HEK293T (cell line): ENCODE results near the gene MSGN1.

Source experiments
- ARNT ChIP-seq: fragments of 450-650 bp; IDR thresholded peaks from 2 replicates; pipeline ENCODE4 v1.6.1; 2017; ENCODE audit warnings: mild to moderate bottlenecking
- BHLHE40 ChIP-seq: fragments of 450-650 bp; IDR thresholded peaks from 2 replicates; pipeline ENCODE4 v1.6.1; 2016; ENCODE audit warnings: mild to moderate bottlenecking, moderate library complexity, borderline replicate concordance
- CTBP1 ChIP-seq: fragments of 450-650 bp; IDR thresholded peaks from 2 replicates; pipeline ENCODE4 v1.6.1; 2016; ENCODE audit warnings: borderline replicate concordance
- ELF4 ChIP-seq: fragments of 450-650 bp; IDR thresholded peaks from 2 replicates; pipeline ENCODE4 v1.6.1; 2017; ENCODE audit warnings: antibody characterized with exemption
- FOXA1 ChIP-seq: fragments of 450-650 bp; IDR thresholded peaks from 2 replicates; pipeline ENCODE4 v1.6.1; 2016; ENCODE audit warnings: mild to moderate bottlenecking
- FOXK2 ChIP-seq: fragments of 450-650 bp; IDR thresholded peaks from 2 replicates; pipeline ENCODE4 v1.6.1; 2016; ENCODE audit warnings: mild to moderate bottlenecking
- FOXM1 ChIP-seq: fragments of 450-650 bp; IDR thresholded peaks from 2 replicates; pipeline ENCODE4 v1.6.1; 2017; ENCODE audit warnings: mild to moderate bottlenecking, borderline replicate concordance
- HDGF ChIP-seq: fragments of 450-650 bp; IDR thresholded peaks from 2 replicates; pipeline ENCODE4 v1.6.1; 2017; ENCODE audit warnings: antibody characterized with exemption, borderline replicate concordance
- LEF1 ChIP-seq: fragments of 450-650 bp; IDR thresholded peaks from 2 replicates; pipeline ENCODE4 v1.6.1; 2017; ENCODE audit warnings: mild to moderate bottlenecking, borderline replicate concordance
- SP1 ChIP-seq: fragments of 450-650 bp; IDR thresholded peaks from 2 replicates; pipeline ENCODE4 v1.6.1; 2017
- SUZ12 ChIP-seq: fragments of 450-650 bp; IDR thresholded peaks from 2 replicates; pipeline ENCODE4 v1.6.1; 2016; ENCODE audit warnings: mild to moderate bottlenecking
- TARDBP ChIP-seq: fragments of 450-650 bp; IDR thresholded peaks from 2 replicates; pipeline ENCODE4 v1.6.1; 2016
- ZNF384 ChIP-seq: fragments of 450-650 bp; IDR thresholded peaks from 2 replicates; pipeline ENCODE4 v1.6.1; 2016
- TF ChIP-seq, protein P1 (sequence below): fragments of 450-650 bp; IDR thresholded peaks from 2 replicates; pipeline ENCODE4 v1.6.1; 2016

DNA sequence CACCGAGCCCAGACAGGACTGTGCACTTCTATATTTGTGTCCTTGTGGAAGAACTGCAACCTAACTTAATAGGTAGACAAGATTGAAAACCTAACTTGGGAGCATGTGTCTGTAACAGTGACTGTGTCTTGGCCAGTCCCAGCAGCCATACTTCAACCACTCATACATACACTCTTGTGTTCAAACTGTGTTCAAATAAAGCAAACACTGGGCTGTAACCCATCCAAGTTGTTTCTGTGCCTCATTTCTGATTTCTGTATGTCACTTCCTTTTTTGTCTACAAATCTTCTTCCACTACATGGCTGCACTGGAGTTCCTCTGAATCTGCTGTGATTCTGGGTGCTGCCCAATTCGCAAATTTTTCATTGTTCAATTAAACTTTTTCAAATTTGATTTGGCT is 31.0 kb downstream of the MSGN1 start:
- TF ChIP-seq SP1 (no peak), FOXK2 (no peak), BHLHE40 (no peak), ELF4 (no peak), HDGF (no peak), FOXM1 (no peak), TARDBP (no peak), ARNT (no peak), ZNF384 (no peak), CTBP1 (no peak), SUZ12 (no peak), FOXA1 (no peak), LEF1 (no peak)
- TF ChIP-seq, protein P1, sequence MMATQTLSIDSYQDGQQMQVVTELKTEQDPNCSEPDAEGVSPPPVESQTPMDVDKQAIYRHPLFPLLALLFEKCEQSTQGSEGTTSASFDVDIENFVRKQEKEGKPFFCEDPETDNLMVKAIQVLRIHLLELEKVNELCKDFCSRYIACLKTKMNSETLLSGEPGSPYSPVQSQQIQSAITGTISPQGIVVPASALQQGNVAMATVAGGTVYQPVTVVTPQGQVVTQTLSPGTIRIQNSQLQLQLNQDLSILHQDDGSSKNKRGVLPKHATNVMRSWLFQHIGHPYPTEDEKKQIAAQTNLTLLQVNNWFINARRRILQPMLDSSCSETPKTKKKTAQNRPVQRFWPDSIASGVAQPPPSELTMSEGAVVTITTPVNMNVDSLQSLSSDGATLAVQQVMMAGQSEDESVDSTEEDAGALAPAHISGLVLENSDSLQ, result no peak
